SW 1271 (cell line): ENCODE measurements around the gene NSUN3.

Experiments used
- DNase-seq, 2 experiments: peaks; one replicate each; lab custom pipeline; 2025; lab: John Stamatoyannopoulos, UW

NSUN3 gene

GRCh38 chr3:94130690-94131089 is 67.8 kb downstream of the NSUN3 start:
- no peak for DNase-seq

- no peak for DNase-seq
Observed at GRCh38 chr3:94132777-94133176, 69.9 kb downstream of the NSUN3 start.

DNA sequence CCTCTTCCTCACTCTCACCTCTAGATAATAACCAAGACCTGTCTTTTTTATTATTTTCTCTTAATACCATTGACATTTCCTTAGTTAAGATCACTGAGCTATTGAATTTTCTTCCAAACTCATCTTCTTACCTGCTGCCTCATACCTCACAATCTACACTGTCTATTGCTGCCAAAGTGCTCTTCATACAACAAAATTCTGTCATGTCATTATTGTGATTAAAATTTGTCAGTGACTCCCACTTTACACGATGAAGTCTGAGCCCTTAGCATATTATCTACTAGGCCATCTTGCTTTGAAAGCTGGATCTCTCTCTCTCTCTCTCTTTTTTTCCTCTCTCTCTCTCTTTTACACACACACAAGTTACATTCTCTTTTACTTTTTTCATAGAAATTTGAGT is 73.3 kb downstream of the NSUN3 start:
- no peak for DNase-seq

- no peak for DNase-seq
Observed at GRCh38 chr3:94137377-94137776, 74.5 kb downstream of the NSUN3 start.

DNA sequence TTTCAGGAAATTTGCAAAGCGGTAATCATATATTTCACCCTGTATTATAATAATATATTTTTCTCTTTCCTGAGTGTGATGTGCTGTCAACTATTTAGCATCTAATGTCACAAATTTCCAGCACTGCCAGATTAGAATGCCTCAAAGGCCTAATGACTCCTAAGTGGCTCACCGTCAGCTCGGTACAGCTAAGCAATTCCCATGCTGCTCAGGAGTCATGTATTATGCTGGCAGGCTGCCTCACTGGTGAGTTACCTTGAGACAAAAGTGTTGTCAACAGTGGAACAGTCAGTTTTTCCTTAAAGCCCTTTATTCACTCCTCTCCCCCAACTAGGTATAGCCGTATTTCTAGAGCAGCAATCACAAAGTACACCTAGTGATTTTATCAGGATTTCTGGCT is 83.6 kb downstream of the NSUN3 start:
- no peak for DNase-seq

DNA sequence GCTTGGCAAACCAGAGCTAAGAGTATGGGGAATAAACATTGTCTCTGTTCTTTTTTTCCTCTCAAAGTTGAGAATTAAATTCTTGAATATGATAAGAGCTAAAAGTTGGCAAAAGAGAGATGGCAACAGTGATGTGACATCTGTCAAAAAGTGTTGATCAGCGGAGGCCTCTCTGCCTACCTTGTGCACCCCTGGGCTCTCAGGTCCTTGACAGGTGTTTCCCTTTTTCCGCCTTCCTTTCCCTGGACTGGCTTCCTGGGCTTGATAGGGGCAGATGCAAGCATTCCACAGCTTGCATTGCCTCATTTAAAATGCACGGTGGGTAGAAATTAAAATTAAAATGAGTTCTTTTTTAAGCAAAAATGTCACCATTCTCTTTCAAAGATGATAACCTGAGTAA is 84.2 kb downstream of the NSUN3 start:
- DNase-seq, result no peak

DNA sequence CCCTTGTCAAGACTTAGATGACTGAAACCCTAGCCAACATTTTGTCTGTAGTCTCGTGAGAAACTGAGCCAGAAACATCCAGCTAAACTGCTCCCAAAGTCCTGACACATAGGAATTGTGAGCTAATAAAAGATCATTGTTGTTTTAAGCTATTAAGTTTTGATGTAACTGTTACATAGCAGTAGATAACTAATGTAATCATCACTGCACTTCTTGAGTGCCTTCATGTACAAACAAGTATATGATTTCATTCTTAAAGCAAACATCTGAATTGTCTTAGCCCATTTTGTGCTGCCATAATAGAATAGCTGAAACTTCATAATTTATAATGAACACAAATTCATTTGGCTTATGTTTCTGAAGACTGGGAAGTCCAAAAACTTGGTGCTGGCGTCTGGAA is 87.3 kb downstream of the NSUN3 start:
- no peak for DNase-seq

GRCh38 chr3:94156626-94157025 is 93.8 kb downstream of the NSUN3 start:
- no peak for DNase-seq

- no peak for DNase-seq
Observed at GRCh38 chr3:94158512-94158911, 95.7 kb downstream of the NSUN3 start.

GRCh38 chr3:94159062-94159828 is 96.4 kb downstream of the NSUN3 start:
- DNase-seq, result no peak

DNA sequence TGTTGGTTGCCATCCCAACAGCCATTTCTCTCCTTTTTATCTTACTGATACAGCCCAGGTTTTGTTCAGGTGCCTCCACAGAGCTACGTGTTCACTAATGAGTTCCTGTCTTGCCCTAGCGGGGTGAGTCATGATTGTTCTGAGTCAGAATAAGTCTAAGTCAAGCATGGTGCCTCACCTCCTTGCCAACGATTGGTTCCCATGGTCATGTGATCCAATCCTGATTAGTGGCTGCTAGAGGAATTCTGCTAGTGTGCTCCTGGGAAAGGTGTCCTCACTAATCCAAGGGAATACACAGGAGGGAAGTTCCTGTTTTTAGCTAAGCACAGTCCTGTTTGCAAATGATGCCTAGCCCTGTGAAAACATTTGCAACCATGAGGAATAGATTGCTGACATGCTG is 99.8 kb downstream of the NSUN3 start:
- DNase-seq, result peak in 1 of 2 experiments; percentile 32

DNA sequence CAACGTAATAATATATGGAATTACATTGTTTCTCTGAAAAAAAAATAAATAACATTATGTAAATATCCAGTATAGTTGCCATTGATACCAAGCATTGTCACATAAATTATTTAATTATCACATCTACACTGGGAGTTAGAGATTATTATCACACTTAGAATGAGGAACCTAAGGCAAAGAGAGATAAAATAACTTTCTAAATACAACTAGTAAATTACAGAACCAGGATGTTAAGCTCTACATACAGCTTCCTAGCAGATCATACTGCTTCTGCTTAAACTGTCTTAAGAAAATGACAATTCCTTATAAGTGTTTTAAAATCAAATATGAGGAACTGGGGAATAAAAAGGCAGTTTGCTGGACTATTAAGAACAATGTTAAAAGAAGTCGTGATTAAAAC is 104.5 kb downstream of the NSUN3 start:
- DNase-seq, result no peak

DNA sequence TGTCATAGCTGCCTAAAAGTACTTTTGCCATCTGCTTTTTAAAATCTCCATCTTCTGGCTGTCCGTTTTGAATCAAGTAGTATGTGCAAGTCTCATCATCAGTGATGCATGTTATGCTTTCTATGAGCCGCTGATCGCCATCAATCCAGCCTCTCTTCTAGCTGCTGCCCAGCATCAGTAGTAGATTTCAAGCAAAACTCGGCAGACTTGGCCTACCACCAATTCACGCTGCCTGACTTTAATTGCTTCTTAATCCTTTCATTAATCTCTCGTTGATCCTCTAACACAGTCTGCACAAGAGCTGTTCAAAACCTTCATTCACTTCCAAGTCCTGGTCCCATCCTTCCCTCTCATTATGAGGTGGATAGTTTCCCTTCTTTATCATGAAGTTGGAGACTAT is 104.9 kb downstream of the NSUN3 start:
- no peak for DNase-seq

DNA sequence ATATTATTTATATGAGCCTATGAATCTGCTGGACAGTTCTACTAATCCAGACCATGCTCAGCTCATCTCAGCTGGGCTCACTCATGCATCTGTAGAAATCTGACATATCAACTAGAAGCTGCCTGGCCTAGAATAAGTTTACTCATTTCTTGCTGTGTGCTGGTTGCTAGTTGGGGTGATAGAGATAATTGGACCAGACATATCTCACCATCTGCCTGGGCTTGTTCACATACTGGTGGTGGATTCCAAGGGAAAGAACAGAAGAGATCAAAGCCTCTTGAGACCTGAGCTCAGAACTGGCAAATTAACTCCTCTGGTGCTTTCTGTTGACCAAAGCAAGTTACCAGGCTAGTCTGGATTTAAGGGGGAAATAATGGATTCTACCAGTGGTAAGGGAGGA is 109.1 kb downstream of the NSUN3 start:
- no peak for DNase-seq

DNA sequence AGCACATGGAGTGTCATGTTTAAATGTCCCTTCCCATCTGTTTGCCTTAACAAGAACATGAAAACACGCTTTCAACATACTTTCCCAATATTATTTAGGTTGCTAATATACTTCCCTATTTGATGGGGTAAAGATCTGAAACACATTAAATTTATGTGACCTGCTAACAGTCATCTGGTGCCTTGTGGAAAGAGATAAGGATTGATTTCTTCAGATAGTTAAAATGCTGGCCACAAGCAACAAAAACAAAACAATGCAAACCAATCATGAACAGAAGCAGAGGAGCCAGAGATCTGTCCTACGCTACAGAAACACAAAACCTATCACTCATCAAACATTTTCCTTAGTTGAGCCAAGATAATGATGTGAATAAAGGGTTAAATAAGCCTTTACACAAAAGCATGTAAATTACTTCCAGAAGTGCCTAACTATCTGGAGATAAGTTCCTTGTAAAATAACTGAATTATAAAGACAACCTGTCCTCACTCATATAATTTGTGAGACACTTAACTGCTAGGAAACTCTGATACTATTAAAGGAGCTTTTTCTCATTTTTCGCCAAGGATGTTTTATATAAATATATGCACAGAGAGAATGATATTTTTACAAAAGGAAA is 109.9 kb downstream of the NSUN3 start:
- no peak for DNase-seq

GRCh38 chr3:94173673-94174434 is 111.0 kb downstream of the NSUN3 start:
- DNase-seq, result no peak

DNA sequence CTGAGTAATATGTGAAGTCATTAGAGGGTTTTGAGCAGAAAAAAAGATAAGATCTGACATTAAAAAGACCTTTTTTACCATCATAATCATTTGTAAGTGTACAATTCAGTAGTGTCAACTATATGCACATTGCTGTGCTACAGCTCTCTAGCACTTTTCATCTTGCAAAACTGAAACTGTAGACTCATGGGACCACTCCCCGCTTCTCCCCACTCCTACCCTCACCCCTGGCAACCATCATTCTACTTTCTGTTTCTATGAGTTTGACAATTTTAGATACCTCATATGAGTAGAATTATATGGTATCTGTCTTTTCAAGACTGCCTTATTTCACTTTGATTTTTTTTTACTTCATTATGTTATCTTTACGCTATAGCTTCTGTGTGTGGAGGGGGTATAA is 112.8 kb downstream of the NSUN3 start:
- DNase-seq, result no peak

DNA sequence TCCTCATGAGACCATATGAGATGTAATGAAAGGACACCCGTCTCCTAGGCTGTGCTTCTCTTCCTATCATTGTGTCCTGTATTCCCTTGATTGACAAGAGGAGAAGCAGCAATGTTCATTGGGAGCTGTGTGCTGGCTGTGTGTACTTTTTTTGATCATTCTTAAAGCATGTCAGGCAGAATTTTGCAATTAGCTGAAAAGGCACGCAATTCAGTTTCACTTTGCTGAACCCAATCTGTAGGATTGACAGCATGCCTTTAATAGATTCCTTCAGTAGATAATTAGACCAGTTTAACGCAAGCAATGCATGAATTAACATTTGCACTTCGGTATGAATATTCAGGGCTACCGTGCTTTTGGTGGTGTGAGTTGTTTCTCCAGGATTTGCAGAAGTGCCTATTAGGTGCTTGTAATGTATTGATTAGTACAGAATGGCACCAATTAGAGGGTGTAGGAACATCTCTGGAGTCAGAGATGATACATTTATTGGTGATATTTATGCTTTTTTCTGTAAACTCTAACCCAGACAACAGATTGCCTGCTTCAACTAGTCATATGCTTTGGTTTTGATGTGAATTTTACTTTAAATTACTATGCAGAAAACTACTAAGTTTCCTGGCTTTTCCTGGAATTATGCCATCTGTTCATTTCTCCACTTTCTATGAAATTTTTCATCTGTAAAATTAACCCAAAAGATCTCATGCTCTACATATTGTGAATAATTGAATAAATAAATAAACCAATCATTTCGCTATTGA is 114.3 kb downstream of the NSUN3 start:
- DNase-seq, result no peak
